ENCODE measurements around the gene DMD. TPM values are rescaled to one million over a fixed set of nuclear protein-coding genes. Genes with fewer than 3 reads are reported as not detected.

DMD gene
- total and polyA plus RNA-seq, 2 of the 13 experiments (the other 11 are each of a cell fraction or from before 2014, with no cell fraction given) = 17.6 to 25.9 TPM

GRCh38 chrX:31265383-31265782, 1946.0 kb downstream of the DMD start (continued):
- TF ChIP-seq FOXP4 (CRISPR knock-in tag; IDR thresholded peaks at IDR 0.05) = 0 out of 2 replicates have a peak, but pooled peaks have one; percentile 28
- peak; percentile 36; the same call in 1 of the 2 replicates for TF ChIP-seq SOX5 (CRISPR knock-in tag; IDR thresholded peaks at IDR 0.05; ENCODE audit: borderline replicate concordance)
- TF ChIP-seq NCOA2 (CRISPR knock-in tag; IDR thresholded peaks at IDR 0.05) = 0 out of 2 replicates have a peak, but pooled peaks have one; percentile 20
- peak; percentile 60; the same call in 1 of the 2 replicates for TF ChIP-seq CEBPB (IDR thresholded peaks at IDR 0.05; ENCODE audit: borderline replicate concordance, low read depth, low read length)
- peak; percentile 72 for TF ChIP-seq HNF4A (CRISPR knock-in tag; IDR thresholded peaks at IDR 0.05)
- TF ChIP-seq HDAC2 (CRISPR knock-in tag; IDR thresholded peaks at IDR 0.05) = peak; percentile 27; the same call in 1 of the 2 replicates
- peak; percentile 74 for TF ChIP-seq NR2F6 (IDR thresholded peaks at IDR 0.05)
- TF ChIP-seq NR2F6 (CRISPR knock-in tag; IDR thresholded peaks at IDR 0.05) = peak; percentile 73; the same call in 1 of the 2 replicates
- TF ChIP-seq PHF8 (CRISPR knock-in tag; IDR thresholded peaks at IDR 0.05) = no peak
- TF ChIP-seq ASH2L (IDR thresholded peaks at IDR 0.05; ENCODE audit: insufficient read length, low read depth, low read length) = peak; percentile 43
- TF ChIP-seq FOXP1 (IDR thresholded peaks at IDR 0.05) = no peak
- TF ChIP-seq FOXP1 (CRISPR knock-in tag; IDR thresholded peaks at IDR 0.05) = peak; percentile 28; the same call in 1 of the 2 replicates
- TF ChIP-seq FOXA1 (IDR thresholded peaks at IDR 0.05) = no peak
- TF ChIP-seq FOXA1 (CRISPR knock-in tag; IDR thresholded peaks at IDR 0.05) = no peak
- peak; percentile 83 for TF ChIP-seq ARID5B (CRISPR knock-in tag; IDR thresholded peaks at IDR 0.05)
- peak; percentile 85 for TF ChIP-seq BCL6 (CRISPR knock-in tag; IDR thresholded peaks at IDR 0.05)
- no peak for TF ChIP-seq ZNF878 (CRISPR knock-in tag; IDR thresholded peaks at IDR 0.05)
- peak; percentile 32; the same call in 1 of the 2 replicates for TF ChIP-seq CREM (IDR thresholded peaks at IDR 0.05)
- no peak for TF ChIP-seq CREM (CRISPR knock-in tag; IDR thresholded peaks at IDR 0.05)
- no peak for TF ChIP-seq HMGXB4 (CRISPR knock-in tag; IDR thresholded peaks at IDR 0.05; ENCODE audit: borderline replicate concordance in 1 of 2, low read depth in 1 of 2)
- TF ChIP-seq SAP130 (CRISPR knock-in tag; IDR thresholded peaks at IDR 0.05; ENCODE audit: low read depth) = peak; percentile 53; the same call in 1 of the 2 replicates
- TF ChIP-seq NR2F2 (IDR thresholded peaks at IDR 0.05; ENCODE audit: borderline replicate concordance, low read depth) = peak; percentile 75
- no peak for TF ChIP-seq HOXA3 (CRISPR knock-in tag; IDR thresholded peaks at IDR 0.05)
- peak; percentile 22; the same call in 1 of the 2 replicates for TF ChIP-seq ZNF644 (CRISPR knock-in tag; IDR thresholded peaks at IDR 0.05; ENCODE audit: low read depth)
- TF ChIP-seq, protein P1, sequence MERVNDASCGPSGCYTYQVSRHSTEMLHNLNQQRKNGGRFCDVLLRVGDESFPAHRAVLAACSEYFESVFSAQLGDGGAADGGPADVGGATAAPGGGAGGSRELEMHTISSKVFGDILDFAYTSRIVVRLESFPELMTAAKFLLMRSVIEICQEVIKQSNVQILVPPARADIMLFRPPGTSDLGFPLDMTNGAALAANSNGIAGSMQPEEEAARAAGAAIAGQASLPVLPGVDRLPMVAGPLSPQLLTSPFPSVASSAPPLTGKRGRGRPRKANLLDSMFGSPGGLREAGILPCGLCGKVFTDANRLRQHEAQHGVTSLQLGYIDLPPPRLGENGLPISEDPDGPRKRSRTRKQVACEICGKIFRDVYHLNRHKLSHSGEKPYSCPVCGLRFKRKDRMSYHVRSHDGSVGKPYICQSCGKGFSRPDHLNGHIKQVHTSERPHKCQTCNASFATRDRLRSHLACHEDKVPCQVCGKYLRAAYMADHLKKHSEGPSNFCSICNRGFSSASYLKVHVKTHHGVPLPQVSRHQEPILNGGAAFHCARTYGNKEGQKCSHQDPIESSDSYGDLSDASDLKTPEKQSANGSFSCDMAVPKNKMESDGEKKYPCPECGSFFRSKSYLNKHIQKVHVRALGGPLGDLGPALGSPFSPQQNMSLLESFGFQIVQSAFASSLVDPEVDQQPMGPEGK (CRISPR knock-in tag; IDR thresholded peaks at IDR 0.05) = 0 out of 2 replicates have a peak, but pooled peaks have one; percentile 21

Measured in HepG2 (cell line).